ENCODE results near the gene DCTN3. TPM values are rescaled to one million over a fixed set of nuclear protein-coding genes. Genes with fewer than 3 reads are reported as not detected.

The DCTN3 gene
- total and polyA plus RNA-seq, 10 of the 15 experiments (the other 5 are each of a cell fraction or from before 2014, with no cell fraction given) = 19.0 to 120 (median 71.8) TPM

GRCh38 chr9:34606190-34606589, 14.1 kb downstream of the DCTN3 start:
- in situ Hi-C loops (cut with MboI) (no loop called here), intact Hi-C loops (cut with micrococcal nuclease; ENCODE audit: unreplicated experiment) (no loop called here)
- TF ChIP-seq CREM (IDR thresholded peaks at IDR 0.05; ENCODE audit: low read depth) (no peak), RB1 (IDR thresholded peaks at IDR 0.05; ENCODE audit: borderline replicate concordance) (no peak), PBX3 (IDR thresholded peaks at IDR 0.05; ENCODE audit: insufficient replicate concordance, low read depth, low read length) (no peak), ZNF24 (IDR thresholded peaks at IDR 0.05) (no peak), GATAD2B (conservative IDR thresholded peaks at IDR 0.05; ENCODE audit: low read depth) (no peak), HDAC6 (IDR thresholded peaks at IDR 0.05; ENCODE audit: unreplicated experiment) (no peak), KDM1A (IDR thresholded peaks at IDR 0.05; ENCODE audit: borderline replicate concordance) (no peak), ZNF687 (IDR thresholded peaks at IDR 0.05) (no peak), SREBF2 (IDR thresholded peaks at IDR 0.05; ENCODE audit: low read length) (no peak), SRF (IDR thresholded peaks at IDR 0.05; ENCODE audit: low read depth in 2 of 2, low read length in 2 of 2) (no peak)
- TF ChIP-seq, protein P1, sequence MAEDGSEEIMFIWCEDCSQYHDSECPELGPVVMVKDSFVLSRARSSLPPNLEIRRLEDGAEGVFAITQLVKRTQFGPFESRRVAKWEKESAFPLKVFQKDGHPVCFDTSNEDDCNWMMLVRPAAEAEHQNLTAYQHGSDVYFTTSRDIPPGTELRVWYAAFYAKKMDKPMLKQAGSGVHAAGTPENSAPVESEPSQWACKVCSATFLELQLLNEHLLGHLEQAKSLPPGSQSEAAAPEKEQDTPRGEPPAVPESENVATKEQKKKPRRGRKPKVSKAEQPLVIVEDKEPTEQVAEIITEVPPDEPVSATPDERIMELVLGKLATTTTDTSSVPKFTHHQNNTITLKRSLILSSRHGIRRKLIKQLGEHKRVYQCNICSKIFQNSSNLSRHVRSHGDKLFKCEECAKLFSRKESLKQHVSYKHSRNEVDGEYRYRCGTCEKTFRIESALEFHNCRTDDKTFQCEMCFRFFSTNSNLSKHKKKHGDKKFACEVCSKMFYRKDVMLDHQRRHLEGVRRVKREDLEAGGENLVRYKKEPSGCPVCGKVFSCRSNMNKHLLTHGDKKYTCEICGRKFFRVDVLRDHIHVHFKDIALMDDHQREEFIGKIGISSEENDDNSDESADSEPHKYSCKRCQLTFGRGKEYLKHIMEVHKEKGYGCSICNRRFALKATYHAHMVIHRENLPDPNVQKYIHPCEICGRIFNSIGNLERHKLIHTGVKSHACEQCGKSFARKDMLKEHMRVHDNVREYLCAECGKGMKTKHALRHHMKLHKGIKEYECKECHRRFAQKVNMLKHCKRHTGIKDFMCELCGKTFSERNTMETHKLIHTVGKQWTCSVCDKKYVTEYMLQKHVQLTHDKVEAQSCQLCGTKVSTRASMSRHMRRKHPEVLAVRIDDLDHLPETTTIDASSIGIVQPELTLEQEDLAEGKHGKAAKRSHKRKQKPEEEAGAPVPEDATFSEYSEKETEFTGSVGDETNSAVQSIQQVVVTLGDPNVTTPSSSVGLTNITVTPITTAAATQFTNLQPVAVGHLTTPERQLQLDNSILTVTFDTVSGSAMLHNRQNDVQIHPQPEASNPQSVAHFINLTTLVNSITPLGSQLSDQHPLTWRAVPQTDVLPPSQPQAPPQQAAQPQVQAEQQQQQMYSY (CRISPR knock-in tag; IDR thresholded peaks at IDR 0.05) = no peak
- peaks cover 0 to 1% of the 10 kb centered on the region in 2 experiments; a peak in 2 of 4 replicates for H3K27me3 ChIP-seq (replicated peaks in 1 of 2; ENCODE audit: control insufficient read depth in 2 of 2, insufficient read depth in 2 of 2, low read length in 1 of 2)
- BruUV-seq (replicated peaks) = no TSS peak
- H3K9me3 ChIP-seq (replicated peaks; ENCODE audit: control insufficient read depth, insufficient read depth, low read length) = no peaks in the 10 kb centered on the region; the same call in 2 of the 3 replicates
- H4K20me1 ChIP-seq (ENCODE audit: control insufficient read depth, insufficient read depth) = no peaks in the 10 kb centered on the region
- no peaks in the 10 kb centered on the region for H3K4me1 ChIP-seq (ENCODE audit: control insufficient read depth, insufficient read depth, low read length)
- no peak overlapping the region for H3K9ac ChIP-seq (ENCODE audit: control insufficient read depth, insufficient read depth, low read length)
- H3K79me2 ChIP-seq (ENCODE audit: control insufficient read depth, insufficient read depth, low read length) = peaks cover under 1% of the 10 kb centered on the region
- no peak overlapping the region for H3K27ac ChIP-seq (ENCODE audit: control insufficient read depth, insufficient read depth)
- 0 out of 4 replicates have a peak, but pooled peaks cover 0 to 2% of the 10 kb centered on the region in 2 experiments for H3K36me3 ChIP-seq (ENCODE audit: control insufficient read depth in 2 of 2, insufficient read depth in 2 of 2, low read length in 1 of 2)
- no peak for FAIRE-seq
- ChIA-PET SMC1A (ENCODE audit: uncharacterized antibody, unreplicated experiment) (no interaction called here), POLR2A (no interaction called here), RAD21 (ENCODE audit: unreplicated experiment) (interaction anchor here (1.3 kb wide), 1 partner anchor 19 kb away, joined by 3 read pairs; no protein-coding TSS in a partner anchor), CTCF (interaction anchor here (1.4 to 5.0 kb wide), 6 partner anchors 11 to 202 kb away, joined by 3 to 39 read pairs (median 9); partner anchors contain the start of genes DCTN3 and GALT)
- ATAC-seq = no peak
- no peak overlapping the region for H3K4me3 ChIP-seq
- no peak overlapping the region for H2AFZ ChIP-seq (ENCODE audit: control insufficient read depth, low read depth, low read length)
- H3K4me2 ChIP-seq (ENCODE audit: control insufficient read depth, insufficient read depth) = no peak overlapping the region
- no peak for DNase-seq (ENCODE audit: low read depth, low spot score)

Data from GM12878 (cell line).